HG03521 (cell line): ENCODE measurements around the gene NBEAL1.
"Not testable (repeated sequence)": the region's sequence is repeated elsewhere in the genome, so short reads cannot be mapped to it uniquely, and the experiment has no call there.

Experiments
- ATAC-seq: cut with Tn5 transposase; IDR thresholded peaks from one replicate; pipeline ENCODE4 v1.9.1; 2021; ENCODE audit warnings: mild to moderate bottlenecking, moderate library complexity; ENCODE audit not compliant: unreplicated experiment

The NBEAL1 gene

DNA sequence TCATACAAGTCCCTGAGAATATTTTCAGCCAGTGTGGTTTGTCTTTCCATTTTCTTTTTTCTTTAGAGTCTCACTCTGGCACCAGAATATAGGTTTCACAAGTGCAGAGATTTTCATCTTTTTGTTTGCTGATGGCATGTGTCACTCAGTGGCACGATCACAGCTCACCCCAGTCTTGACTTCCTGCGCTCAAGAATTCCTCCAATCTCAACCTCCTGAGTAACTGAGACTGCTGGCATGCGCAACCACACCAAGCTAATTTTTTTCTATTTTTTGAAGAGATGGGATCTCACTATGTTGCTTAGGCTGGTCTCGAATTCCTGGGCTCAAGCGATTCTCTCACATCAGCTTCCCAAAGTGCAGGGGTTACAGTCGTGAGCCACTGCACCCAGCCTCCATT is 23.9 kb downstream of the NBEAL1 start:
- no peak for ATAC-seq

DNA sequence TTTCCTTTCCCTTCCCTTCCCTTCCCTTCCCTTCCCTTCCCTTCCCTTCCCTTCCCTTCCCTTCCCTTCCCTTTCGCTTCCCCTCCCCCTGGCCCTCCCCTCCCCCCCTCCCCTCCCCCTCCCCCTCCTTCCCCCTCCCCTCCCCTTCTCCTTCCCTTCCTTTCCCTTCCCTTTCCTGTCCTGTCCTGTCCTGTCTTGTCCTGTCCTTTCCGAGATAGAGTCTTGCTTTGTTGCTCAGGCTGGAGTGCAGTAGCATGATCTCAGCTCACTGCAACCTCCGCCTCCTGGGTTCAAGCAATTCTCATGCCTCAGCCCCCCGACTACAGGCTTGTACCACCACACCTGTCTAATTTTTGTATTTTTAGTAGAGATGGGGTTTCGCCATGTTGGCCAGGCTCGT is 24.5 kb downstream of the NBEAL1 start:
- not testable (repeated sequence) for ATAC-seq

DNA sequence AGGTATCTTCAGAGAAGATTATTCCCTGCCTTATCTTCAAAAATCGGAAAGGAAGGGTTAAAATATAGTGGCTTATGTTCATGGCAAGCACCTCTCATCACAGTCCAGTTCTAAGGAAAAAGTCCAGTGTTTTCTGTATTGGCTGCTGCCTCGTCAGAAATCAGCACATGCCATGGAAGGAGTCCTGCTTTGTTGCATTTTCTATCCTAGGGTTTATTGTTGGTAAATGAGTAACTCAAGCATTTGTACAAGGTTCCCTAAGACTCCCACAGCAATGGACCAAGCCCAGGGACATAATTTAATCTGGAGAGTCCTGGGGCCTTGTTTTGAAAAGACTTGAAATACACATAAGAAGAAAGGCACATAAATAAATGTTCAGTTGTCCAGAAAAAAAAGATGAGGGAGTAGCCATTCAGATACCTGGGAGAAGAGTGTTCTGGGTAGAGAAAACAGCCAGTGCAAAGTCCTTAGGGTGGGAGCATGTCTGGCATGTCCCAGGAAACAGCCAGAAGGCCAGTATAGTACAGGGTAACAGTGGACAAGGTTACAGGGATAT is 26.4 kb downstream of the NBEAL1 start:
- ATAC-seq, result no peak

DNA sequence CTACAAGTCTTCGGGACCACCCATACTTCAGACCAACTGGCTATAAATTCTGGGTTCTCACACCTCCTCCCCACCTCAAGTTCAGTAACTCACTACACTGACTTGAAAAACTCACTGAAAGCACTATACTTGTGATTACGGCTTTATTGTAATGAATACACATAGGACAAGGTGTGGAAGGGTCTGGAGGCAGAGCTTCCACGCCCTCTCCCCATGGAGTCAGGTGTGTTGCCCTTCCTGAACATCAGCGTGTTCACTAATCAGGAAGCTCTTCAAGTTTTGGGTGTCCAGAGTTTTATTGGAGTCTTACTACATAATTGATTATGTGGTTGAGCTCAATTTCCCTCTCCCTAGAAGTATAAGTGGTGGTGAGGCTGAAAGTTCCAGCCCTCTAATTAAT is 27.5 kb downstream of the NBEAL1 start:
- no peak for ATAC-seq

DNA sequence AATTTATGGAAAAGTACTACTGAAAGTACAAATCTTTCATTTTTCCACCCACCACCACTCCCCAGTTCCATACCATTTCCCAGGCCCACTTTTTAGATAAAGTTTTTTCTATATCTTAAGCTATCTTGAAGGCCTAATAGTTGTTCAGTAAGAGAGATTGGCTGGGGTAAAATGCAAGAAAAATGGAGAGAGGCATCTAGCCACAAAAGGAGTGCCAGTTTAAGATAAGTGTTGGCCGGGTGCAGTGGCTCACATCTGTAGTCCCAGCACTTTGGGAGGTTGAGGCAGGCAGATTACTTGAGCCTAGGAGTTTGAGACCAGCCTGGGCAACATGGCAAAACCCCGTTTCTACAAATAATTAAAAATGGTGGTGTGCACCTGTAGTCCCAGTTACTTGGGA is 28.6 kb downstream of the NBEAL1 start:
- ATAC-seq, result no peak

DNA sequence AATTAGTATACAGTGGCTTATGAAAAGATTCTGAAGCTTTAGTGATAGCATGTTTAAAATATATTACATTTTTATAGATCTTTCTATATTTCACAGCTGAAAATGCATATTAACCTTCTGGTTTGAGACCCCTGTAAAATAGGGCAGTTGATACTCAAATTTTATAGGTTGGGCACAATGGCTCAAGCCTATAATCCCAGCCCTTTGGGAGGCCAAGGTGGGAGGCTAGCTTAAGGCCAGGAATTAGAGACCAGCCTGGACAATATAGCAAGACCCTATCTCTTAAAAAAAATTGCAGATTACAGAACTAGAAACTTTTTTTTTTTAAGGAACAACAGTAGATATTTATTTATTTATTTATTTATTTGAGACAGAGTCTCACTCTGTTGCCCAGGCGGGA is 31.2 kb downstream of the NBEAL1 start:
- ATAC-seq, result no peak

DNA sequence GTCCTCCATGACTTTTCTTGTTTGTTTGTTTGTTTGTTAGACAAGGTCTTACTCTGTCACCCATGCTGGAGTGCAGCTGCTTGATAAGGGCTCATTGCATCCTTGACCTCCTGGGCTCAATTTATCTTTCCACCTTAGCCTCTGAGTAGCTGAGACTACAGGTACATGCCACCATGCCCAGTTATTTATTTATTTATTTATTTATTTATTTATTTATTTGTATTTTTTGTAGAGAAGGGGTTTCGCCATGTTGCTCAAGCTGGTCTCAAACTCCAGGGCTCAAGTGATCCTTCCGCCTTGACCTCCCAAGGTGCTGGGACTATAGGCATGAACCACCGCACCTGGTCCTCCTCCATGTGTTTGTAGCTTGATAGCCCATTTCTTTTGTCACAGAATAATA is 37.9 kb downstream of the NBEAL1 start:
- ATAC-seq, result no peak

DNA sequence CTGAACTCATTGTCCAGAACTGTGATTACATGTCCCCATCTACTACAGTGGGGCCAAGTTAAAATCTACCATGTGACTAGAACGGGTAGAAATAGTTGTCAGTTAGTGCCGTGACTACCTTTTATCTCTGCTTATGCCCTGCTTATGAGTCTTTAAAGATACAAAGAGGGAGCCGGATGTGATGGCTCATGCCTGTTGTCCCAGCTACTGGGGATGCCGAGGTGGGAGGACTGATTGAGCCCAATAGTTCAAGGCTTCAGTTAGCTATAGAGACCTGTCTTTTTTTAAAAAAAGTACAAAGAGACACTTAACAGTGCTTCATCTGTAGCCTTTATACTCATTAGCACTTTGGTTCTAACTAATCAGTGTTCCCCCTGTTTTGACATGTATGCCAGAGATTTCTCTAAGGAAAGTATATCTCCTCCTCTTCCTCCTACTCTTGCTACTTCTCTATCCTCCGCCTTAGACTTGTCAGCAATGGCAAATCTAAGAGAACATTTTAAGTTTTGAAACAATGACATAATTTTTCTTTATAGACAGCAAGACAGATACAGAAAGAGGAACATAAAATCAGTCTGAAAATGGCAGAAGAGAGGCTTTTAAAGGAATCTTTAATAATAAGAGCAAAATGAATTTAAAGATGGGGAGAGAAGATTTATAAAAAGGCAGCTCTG is 45.0 kb downstream of the NBEAL1 start:
- ATAC-seq, result no peak

DNA sequence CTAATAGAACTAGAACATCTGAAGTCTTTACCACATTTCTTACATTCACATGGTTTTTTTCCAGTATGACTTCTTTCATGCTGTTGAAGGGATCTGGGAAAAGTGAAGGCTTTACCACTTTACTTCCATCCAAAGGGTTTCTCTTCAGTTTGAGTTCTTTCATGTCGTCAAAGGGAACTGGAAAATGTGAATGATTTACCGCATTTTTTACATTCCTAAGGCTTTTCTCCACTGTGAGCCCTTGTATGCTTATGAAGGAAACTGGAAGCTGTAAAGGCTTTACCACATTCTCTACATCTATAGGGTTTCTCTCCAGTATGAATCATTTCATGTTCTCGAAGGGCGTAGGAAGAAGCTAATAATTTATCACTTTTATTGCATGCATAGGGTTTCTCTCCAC is 46.7 kb downstream of the NBEAL1 start:
- no peak for ATAC-seq

DNA sequence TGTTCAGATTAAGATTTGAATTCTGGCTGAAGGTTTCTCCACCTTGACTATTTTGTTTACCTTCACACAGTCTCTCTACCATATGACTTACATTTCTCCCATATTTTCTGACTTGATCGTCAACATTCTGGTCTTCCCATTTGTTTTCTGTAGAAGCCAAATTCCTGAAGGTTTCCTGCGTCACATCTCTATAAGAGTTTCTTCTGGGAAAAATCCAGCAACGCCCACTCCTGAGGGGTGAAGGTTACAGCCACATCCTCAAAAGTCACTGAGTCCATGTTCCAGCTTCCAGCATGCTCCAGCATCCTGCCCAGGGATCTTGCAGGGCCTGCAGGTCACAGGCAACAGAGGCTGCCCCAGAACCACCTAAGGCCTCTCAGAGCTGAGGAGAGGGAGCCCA is 47.5 kb downstream of the NBEAL1 start:
- no peak for ATAC-seq

DNA sequence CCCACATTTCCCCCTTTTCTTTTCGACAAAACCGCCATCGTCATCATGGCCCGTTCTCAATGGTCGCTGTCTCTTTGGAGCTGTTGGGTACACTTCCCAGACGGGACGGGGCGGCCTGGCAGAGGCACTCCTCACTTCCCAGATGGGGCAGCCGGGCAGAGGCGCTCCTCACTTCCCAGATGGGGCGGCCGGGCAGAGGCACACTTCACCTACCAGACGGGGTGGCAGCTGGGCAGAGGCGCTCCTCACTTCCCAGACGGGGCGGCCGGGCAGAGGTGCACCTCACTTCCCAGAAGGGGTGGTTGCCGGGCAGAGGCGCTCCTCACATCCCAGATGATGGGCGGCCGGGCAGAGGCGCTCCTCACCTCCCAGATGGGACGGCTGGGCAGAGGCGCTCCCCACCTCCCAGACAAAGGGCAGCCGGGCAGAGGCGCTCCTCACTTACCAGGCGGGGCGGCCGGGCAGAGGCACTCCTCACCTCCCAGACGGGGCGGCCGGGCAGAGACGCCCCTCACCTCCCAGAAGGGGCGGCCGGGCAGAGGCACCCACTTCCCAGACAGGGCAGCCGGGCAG is 51.9 kb downstream of the NBEAL1 start:
- ATAC-seq, result not testable (repeated sequence)

DNA sequence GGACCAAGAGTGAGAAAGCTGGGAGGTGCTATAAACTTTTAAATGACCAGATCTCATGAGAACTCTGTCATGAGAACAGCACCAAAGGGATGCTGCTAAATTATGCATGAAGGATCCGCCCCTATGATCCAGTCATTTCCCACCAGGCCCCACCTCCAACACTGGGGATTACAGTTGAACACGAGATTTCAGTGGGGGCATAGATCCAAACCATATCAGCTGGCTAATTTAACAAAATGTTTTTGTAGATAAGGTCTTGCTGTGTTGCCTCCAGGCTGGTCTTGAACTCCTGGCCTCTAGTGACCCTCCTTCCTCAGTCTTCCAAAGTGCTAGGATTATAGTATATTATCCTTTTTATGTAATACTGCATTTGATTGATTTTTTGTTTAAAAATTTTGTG is 56.0 kb downstream of the NBEAL1 start:
- ATAC-seq, result no peak

DNA sequence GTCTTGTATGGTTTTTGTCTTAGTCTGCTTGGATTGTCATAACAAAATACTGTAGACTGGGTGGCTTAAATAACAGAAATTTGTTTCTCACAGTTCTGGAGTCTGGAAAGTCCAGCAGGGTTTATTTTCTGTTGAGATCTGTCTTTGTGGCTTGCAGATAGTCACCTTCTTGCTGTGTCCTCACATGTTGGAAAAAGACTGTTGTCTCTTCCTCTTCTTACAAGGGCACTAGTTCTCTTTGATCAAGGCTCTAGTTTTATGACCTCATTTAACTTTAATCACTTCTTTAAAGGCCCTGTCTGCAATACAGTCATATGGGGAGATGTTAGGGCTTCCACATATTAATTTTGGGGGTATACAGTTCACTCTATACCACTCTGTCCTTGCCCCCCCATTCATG is 56.5 kb downstream of the NBEAL1 start:
- no peak for ATAC-seq

DNA sequence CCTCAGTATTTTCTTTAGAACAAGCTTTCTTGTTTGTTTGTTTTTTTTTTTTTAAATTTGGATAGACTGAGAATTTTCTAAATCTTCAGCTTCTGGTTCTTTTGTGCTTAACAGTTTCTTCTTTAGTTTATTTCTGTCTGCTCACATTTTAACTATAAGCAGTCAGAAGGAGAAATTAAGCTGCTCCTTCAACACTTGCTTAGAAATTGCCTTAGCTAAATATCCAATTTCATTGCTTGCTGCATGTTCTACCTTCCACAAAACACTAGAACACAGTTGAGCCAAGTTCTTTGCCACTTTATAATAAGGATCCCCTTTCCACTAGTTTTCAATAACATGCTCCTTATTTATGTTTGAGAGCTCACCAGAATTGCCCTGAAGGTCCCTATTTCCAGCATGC is 57.7 kb downstream of the NBEAL1 start:
- no peak for ATAC-seq

DNA sequence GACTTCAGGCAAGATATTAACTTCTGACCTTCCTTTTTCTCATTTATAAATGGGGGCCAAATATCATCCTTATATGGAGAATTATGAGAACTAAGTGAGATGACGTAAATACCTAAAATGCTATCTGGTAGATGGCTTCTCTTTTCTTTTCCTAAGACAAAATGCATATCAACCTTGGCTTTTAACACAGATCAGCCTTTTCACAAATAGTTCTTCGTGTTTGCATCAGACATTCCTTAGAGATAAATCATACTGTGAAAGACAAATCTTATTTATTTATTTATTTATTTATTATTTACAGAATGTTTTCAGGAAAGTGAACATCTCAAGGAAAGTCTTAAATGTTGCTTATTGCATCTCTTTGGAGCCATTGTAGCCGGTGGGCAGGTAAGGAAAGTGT is 62.8 kb downstream of the NBEAL1 start:
- no peak for ATAC-seq

DNA sequence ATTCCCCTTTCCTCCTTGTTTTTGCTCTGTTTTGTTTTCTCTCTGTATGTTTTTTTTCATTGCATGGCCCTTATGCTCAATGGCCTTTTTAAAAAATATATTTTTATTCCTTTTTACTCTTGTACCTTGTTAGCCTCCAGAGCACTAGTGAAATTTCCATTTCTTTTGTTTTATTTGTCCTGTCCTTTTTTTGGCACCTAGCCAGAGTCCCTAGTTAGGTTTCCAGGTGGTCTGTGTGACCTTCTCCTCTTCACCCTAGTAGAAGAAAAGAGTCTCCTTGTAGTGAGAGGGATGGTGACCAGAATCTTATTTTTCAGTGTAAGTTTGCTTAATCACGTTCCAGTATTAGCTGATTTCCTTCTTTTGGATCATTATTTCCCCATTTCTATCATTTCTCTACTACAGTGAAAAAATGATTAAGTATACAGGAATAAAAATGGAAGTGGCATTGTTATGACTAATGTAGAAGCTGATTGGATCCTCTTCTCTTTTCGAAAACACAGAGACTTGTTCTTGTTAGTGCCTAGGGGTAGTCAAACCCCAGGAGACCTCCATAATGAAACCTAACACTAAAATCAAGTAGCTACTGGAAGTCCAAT is 65.9 kb downstream of the NBEAL1 start:
- no peak for ATAC-seq

DNA sequence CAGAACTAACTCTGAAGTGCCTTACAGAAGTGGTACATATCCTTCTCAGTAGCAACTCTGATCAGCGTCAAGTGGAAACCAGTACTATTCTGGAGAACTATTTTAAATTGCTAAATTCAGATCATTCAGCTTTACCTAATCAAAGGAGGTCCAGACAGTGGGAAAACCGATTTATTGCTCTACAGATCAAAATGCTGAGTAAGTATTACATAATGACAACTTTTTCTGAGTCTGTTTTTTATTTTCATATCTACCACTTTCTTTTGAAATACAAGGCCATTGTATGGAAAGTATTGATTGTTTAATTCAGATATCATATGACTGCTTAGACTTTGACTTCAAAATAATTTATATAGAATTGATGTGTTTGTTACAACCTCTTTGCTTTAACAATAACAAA is 68.7 kb downstream of the NBEAL1 start:
- ATAC-seq, result no peak

DNA sequence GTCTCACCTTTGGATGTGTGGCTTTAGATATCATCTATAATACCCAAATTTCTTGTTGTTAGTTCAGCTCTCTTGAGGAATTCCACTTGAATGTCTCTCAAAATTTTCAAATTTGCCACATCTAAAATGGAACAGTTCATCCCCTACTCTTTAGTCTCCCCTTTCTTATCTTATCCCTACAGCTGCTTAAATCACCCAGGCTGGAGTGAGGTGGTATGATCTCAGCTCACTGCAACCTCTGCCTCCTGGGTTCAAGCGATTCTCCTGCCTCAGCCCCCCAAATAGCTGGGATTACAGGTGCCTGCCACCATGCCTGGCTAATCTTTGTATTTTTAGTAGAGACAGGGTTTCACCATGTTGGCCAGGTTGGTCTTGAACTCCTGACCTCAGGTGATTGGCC is 71.7 kb downstream of the NBEAL1 start:
- ATAC-seq, result not testable (repeated sequence)

DNA sequence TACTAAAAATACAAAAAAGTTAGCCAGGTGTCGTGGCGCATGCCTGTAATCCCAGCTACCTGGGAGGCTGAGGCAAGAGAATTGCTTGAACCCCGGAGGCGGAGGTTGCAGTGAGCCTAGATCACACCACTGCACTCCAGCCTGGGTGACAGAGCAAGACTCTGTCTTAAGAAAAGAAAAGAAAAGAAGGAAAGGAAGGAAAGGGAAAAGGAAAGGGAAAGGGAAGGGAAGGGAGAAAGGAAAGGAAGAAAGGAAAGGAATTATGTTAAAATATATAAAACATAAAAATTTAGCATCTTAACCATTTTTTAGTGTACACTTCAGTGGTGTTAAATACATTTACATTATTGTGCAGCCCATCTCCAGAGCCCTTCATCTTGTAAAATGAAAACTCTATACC is 76.0 kb downstream of the NBEAL1 start:
- ATAC-seq, result not testable (repeated sequence)

DNA sequence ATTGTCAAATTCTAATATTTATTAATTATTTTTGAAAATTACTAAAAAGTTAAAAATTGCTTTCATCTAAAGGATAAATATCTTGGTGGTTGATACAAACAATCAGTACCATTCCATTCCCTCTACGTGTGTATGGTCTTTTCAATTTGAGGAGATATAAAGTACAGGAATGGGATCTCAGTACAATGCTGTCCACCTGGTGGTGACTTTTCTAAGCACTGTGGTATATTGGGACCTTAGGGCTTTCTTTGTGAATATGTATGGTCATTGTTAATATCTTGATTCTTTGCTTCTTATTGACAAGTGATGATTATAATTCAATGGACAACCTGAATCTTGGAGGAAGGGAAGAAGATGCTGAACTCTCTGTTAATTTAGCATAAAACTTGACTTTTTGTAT is 83.1 kb downstream of the NBEAL1 start:
- ATAC-seq, result no peak

DNA sequence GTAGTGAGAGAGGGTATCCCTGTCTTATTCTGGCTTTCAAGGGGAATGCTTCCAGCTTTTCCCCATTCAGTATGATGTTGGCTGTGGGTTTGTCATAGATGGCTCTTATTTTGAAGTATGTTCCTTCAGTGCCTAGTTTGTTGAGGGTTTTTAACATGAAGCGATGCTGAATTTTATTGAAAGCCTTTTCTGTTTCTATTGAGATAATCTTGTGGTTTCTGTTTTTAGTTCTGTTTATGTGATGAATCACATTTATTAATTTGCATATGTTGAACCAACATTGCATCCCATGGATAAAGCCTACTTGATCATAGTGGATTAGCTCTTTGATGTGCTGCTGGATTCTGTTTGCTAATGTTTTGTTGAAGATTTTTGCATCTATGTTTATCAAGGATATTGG is 87.7 kb downstream of the NBEAL1 start:
- ATAC-seq, result not testable (repeated sequence)

DNA sequence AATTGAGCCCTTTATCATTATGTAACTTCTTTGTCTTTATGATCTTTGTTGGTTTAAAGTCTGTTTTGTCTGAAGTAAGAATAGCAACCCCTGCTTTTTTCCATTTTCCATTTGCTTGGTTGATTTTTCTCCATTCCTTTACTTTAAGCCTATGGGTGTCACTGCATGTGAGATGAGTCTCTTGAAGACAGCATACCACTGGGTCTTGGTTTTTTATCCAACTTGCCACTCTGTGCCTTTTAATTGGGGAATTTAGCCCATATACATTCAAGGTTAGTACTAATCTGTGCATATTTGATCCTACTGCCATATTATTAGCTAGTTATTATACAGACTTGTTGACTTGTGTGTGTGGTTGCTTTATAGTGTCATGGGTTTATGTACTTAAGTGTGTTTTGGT is 89.6 kb downstream of the NBEAL1 start:
- ATAC-seq, result no peak
